ENCODE results near the gene COX19. TPM values are rescaled to one million over a fixed set of nuclear protein-coding genes. Genes with fewer than 3 reads are reported as not detected.

COX19 gene
- total RNA-seq, 3 donors from 2014 or later, result 14.9 to 20.9 (median 15.8) TPM

DNA sequence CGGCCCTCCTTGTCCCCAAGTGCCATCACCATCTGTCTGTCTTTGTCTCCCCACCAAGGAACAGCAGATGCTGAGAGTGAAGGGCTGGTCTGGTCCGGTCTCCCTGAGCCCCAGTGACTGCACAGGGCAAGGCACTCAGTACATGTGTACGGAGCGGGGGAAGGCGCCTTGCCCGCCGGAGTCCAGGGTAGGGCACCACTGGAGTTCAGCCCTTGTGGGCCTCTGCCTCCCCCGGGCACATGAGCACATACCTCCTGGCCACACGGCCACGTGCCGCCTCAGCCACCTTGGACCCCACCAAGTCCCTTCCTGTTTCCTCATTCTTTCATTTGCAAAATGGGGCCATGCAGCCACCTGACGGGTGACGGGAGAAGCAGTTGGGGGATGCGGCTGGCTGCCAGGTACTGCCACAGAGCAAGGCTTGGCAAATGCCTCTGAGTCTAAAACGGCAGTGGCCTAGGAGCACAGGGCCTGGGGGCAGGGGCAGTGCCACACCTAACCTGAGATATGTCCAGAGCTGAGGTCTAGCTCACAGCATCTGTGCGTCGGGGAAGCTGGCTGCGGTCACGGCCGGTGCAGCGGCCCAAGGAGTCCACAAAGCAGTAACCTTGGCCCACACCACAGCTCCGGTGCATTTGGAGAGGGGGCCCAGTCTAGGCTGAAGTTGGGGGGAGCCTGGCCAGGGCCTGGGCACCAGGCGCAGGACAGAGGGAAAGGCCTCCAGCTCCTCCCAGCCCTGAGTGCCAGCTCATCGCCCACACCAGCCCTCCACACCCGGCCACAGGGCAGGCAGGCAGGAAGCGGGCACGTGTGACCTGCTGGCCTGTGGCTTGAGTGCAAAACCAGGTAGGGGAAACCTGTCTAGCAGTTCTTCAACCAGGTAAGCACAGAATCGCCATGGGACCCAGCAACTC, 26.1 kb downstream of the COX19 start:
- Histone ChIP-seq H3K4me3 (no peak overlapping the region), H3K36me3 (ENCODE audit: low read depth) (no peaks in the 10 kb centered on the region), H3K9me3 (no peaks in the 10 kb centered on the region), H3K4me1 (ENCODE audit: low read depth) (peaks cover 25% of the 10 kb centered on the region)
- ATAC-seq, result no peak
- TF ChIP-seq, protein P1, sequence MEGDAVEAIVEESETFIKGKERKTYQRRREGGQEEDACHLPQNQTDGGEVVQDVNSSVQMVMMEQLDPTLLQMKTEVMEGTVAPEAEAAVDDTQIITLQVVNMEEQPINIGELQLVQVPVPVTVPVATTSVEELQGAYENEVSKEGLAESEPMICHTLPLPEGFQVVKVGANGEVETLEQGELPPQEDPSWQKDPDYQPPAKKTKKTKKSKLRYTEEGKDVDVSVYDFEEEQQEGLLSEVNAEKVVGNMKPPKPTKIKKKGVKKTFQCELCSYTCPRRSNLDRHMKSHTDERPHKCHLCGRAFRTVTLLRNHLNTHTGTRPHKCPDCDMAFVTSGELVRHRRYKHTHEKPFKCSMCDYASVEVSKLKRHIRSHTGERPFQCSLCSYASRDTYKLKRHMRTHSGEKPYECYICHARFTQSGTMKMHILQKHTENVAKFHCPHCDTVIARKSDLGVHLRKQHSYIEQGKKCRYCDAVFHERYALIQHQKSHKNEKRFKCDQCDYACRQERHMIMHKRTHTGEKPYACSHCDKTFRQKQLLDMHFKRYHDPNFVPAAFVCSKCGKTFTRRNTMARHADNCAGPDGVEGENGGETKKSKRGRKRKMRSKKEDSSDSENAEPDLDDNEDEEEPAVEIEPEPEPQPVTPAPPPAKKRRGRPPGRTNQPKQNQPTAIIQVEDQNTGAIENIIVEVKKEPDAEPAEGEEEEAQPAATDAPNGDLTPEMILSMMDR (IDR thresholded peaks at IDR 0.05), result no peak
- peak in 2 of 3 donors; percentile 47 to 55 for DNase-seq
- intact Hi-C loops (cut with DNase I, micrococcal nuclease), result no loop called here

DNA sequence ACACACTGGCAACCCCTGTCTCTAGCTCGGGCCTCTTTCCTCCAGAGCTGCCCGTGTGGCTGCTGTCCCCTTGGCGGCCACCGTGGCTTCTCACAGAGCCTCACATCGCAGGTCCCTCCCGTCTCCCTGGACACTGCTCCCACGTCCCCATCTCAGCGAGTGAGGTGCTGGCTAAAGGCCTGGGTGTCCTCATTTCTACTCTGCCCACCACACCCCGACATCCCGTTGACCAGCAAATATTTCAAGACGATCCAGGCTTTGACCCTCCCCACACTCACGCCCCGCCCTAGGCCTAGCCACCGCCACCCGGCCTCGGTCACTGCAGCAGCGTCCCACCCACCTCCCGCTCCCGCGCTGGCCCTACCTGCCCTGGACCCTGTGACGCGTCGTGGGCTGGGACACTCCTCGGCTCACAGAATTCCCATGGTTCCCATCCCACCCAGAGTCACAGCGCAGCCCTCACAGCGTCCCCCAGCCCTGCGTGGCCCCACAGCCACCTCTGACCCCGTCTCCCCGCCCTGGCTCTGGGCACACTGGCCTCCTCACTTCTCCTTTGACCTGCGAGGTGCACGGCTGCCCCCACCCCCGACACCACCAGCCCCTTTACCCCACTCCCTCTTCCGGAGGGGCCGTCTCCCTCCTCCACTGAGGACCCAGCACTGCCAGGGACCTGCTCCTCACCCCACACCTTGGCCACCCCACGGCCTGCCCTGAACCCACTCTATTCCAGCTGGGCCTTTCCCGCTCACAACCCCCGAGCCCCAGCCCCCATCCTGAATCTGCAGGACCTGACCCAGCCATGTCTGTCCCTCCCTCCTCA, 27.7 kb downstream of the COX19 start:
- DNase-seq (peak in 2 of 3 donors; percentile 44 to 51), ATAC-seq (no peak)
- peaks cover 13% of the 10 kb centered on the region for H3K4me1 ChIP-seq (ENCODE audit: low read depth)
- intact Hi-C loops (cut with DNase I, micrococcal nuclease), result no loop called here
- H3K36me3 ChIP-seq (ENCODE audit: low read depth), result no peaks in the 10 kb centered on the region
- no peaks in the 10 kb centered on the region for H3K9me3 ChIP-seq
- TF ChIP-seq, protein P1 (IDR thresholded peaks at IDR 0.05), result no peak
- H3K4me3 ChIP-seq, result no peak overlapping the region

- H3K4me1 ChIP-seq (ENCODE audit: low read depth), result peaks cover 8% of the 10 kb centered on the region
- peak; percentile 82 to 87 (median 84) for DNase-seq
- intact Hi-C loops (cut with DNase I, micrococcal nuclease), result no loop called here
- H3K9me3 ChIP-seq, result no peaks in the 10 kb centered on the region
- ATAC-seq, result peak; percentile 62
- H3K36me3 ChIP-seq (ENCODE audit: low read depth), result no peaks in the 10 kb centered on the region
- TF ChIP-seq, protein P1 (IDR thresholded peaks at IDR 0.05), result no peak
- H3K4me3 ChIP-seq, result no peak overlapping the region
Observed at GRCh38 chr7:946256-946996, 28.9 kb downstream of the COX19 start.

DNA sequence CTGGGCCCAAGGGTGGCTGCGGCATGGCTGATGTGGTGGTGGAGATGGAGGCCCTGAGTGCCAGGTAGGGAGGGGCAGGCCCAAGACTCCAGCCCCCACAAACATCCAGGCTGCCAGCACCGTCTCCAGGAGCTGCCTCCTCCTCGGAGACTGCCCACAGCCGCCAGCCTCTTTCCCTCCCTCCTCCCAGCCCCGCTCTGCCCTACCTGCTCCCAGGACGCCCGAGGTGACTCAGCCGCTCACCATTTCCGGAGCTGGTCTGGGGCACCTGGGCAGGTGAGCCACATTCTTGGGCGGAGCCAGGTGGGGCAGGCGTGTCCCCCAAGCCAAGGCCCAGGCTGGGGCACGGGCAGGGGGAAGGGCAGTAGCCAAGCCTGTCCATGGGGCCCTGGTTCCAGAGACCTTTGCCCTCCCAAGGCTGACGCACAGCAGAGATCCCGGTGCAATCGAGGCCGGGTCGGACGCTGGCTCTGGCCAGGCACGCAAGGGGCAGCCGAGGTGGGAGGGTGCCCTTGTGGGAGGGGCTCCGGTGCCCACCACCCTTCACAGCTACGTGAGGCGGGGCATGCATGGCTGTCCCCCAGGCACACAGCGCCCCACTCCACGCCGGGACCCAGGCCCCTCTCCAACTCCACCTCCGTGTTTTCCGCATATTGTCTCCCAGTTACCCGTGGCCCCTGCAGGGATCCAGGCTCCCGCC, 29.6 kb downstream of the COX19 start:
- TF ChIP-seq, protein P1 (IDR thresholded peaks at IDR 0.05), result no peak
- intact Hi-C loops (cut with DNase I, micrococcal nuclease), result no loop called here
- Histone ChIP-seq H3K36me3 (ENCODE audit: low read depth) (no peaks in the 10 kb centered on the region), H3K4me3 (no peak overlapping the region), H3K9me3 (no peaks in the 10 kb centered on the region), H3K4me1 (ENCODE audit: low read depth) (peaks cover 8% of the 10 kb centered on the region)
- DNase-seq (peak; percentile 95 to 97 (median 97)), ATAC-seq (peak; percentile 92)

DNA sequence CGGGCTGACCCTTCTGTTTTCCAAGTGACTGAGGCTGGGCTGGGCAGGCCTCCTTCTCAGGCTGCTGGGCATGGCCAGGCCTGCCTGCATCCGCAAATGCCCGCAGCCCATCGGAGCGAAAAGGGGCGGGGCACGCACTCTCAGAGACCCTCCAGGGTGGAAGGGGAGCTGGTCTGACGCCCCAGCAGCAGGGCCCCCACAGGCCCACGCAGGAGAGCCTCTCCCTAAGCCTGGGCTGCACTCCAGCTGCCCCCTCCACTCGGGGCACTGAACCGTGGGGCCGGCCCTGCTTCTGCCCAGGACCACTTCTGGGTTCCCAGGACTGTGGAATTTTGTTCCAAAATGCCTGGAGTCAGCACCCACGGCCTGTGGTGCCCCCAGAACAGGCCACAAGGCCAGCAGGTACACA, 30.2 kb downstream of the COX19 start:
- H3K4me3 ChIP-seq, result no peak overlapping the region
- intact Hi-C loops (cut with DNase I, micrococcal nuclease), result no loop called here
- ATAC-seq (peak; percentile 25), DNase-seq (peak in 2 of 3 donors; percentile 60 to 61)
- H3K4me1 ChIP-seq (ENCODE audit: low read depth), result peaks cover 8% of the 10 kb centered on the region
- H3K36me3 ChIP-seq (ENCODE audit: low read depth), result no peaks in the 10 kb centered on the region
- H3K9me3 ChIP-seq, result no peaks in the 10 kb centered on the region
- TF ChIP-seq, protein P1 (IDR thresholded peaks at IDR 0.05), result no peak

Measured in mucosa of descending colon (tissue), 3 donors.